B cell (primary cell): ENCODE results near the gene RAB41. TPM values are rescaled to one million over a fixed set of nuclear protein-coding genes. Genes with fewer than 3 reads are reported as not detected.
"Not testable (repeated sequence)": the region's sequence is repeated elsewhere in the genome, so short reads cannot be mapped to it uniquely, and the experiment has no call there.

Source experiments
- ATAC-seq: fragments of 200-7000 bp; cut with Tn5 transposase; one replicate; pipeline ENCODE4 v1.10.0; 2021; ENCODE audit warnings: low read depth, mild to moderate bottlenecking, moderate number of reproducible peaks, moderate library complexity
- CTCF ChIA-PET: fragments of 350-600 bp; sonication (Branson Sonifier 250); formaldehyde crosslinking; loops from one replicate; lab custom pipeline; 2021; ENCODE audit warnings: antibody characterized with exemption, inconsistent platforms; lab: Charles Lee
- POLR2A ChIA-PET: fragments of 350-600 bp; sonication (Branson Sonifier 250); formaldehyde crosslinking; loops from one replicate; lab custom pipeline; 2021; ENCODE audit warnings: antibody characterized with exemption; lab: Charles Lee
- DNase-seq: peaks from one replicate; pipeline ENCODE4 v3.0.0; 2013
- H2AFZ ChIP-seq: 2 replicates; pipeline ENCODE4 v1.6.1; 2012; ENCODE audit warnings: mild to moderate bottlenecking, low read depth, low read length; ENCODE audit not compliant: insufficient read depth, poor library complexity, severe bottlenecking
- H3K27ac ChIP-seq, 2 donors: 1 replicate in 1 of 2; 2 replicates in 1 of 2; pipeline ENCODE4 v1.5.1; 2012 to 2013; ENCODE audit warnings: low read length in 2 of 2, mild to moderate bottlenecking in 2 of 2, moderate library complexity in 1 of 2
- H3K27me3 ChIP-seq, 4 experiments: fragments of 200-600 bp in 1 of 4; sonication (generic) in 1 of 4; replicated peaks in 1 of 4; 1 replicate in 2 of 4; 2 replicates in 2 of 4; pipeline versions ENCODE4 v1.6.1 to v1.7.0; 2013 to 2016; ENCODE audit warnings: low read length in 3 of 4, mild to moderate bottlenecking in 2 of 4, mixed read lengths in 1 of 4, moderate library complexity in 1 of 4; ENCODE audit not compliant: insufficient read depth in 4 of 4, control insufficient read depth in 3 of 4; ENCODE audit errors: control extremely low read depth in 1 of 4
- H3K36me3 ChIP-seq, 2 experiments: replicated peaks in 1 of 2; 1 replicate in 1 of 2; 2 replicates in 1 of 2; pipeline versions ENCODE4 v1.6.1 to v1.7.1; 2013; ENCODE audit warnings: low read length in 1 of 2; ENCODE audit not compliant: insufficient read depth in 2 of 2, control insufficient read depth in 1 of 2; ENCODE audit errors: control extremely low read depth in 1 of 2, extremely low read depth in 1 of 2
- H3K4me1 ChIP-seq, 2 donors: fragments of 200-600 bp in 1 of 2; sonication (generic) in 1 of 2; 1 replicate in 1 of 2; 2 replicates in 1 of 2; pipeline versions ENCODE4 v1.5.1 to v1.6.1; 2013 to 2017; ENCODE audit warnings: low read length in 2 of 2; ENCODE audit not compliant: control insufficient read depth in 2 of 2, insufficient read depth in 2 of 2
- H3K4me2 ChIP-seq: replicated peaks from 2 replicates; pipeline ENCODE3; 2012; ENCODE audit warnings: mild to moderate bottlenecking, low read depth, low read length; ENCODE audit not compliant: poor library complexity, severe bottlenecking
- H3K4me3 ChIP-seq, 5 experiments: fragments of 200-600 bp in 1 of 5; sonication (generic) in 1 of 5; 1 replicate in 3 of 5; 2 replicates in 2 of 5; pipeline versions ENCODE4 v1.5.1 to v1.7.0; 2011 to 2016; ENCODE audit warnings: low read length in 4 of 5, mild to moderate bottlenecking in 4 of 5, low read depth in 2 of 5, control low read depth in 1 of 5, moderate library complexity in 1 of 5; ENCODE audit not compliant: insufficient read depth in 1 of 5; ENCODE audit errors: control extremely low read depth in 1 of 5, extremely low read depth in 1 of 5
- H3K79me2 ChIP-seq: fragments of 200-600 bp; sonication (generic); one replicate; pipeline ENCODE4 v1.6.0; 2016; ENCODE audit warnings: low read length; ENCODE audit not compliant: control insufficient read depth, insufficient read depth
- H3K9ac ChIP-seq: fragments of 200-600 bp; sonication (generic); 2 replicates; pipeline ENCODE4 v1.6.1; 2017; ENCODE audit warnings: mild to moderate bottlenecking, low read length, moderate library complexity
- H3K9me3 ChIP-seq, 3 donors: one replicate each; pipeline versions ENCODE4 v1.6.1 to v1.7.1; 2013; ENCODE audit warnings: low read length in 2 of 3; ENCODE audit not compliant: control insufficient read depth in 2 of 3, insufficient read depth in 1 of 3; ENCODE audit errors: control extremely low read depth in 1 of 3
- H4K20me1 ChIP-seq: 2 replicates; pipeline ENCODE4 v1.6.0; 2012; ENCODE audit warnings: mild to moderate bottlenecking, low read length; ENCODE audit not compliant: insufficient read depth, control insufficient read depth, poor library complexity, severe bottlenecking
- H3K27ac Mint-ChIP-seq: one replicate; pipeline ENCODE4 v1.8.0; 2021; ENCODE audit warnings: mixed read lengths
- H3K27me3 Mint-ChIP-seq: one replicate; pipeline ENCODE4 v1.8.0; 2021; ENCODE audit warnings: mixed read lengths
- H3K4me1 Mint-ChIP-seq: one replicate; pipeline ENCODE4 v1.8.0; 2021; ENCODE audit warnings: mixed read lengths
- H3K4me3 Mint-ChIP-seq: one replicate; pipeline ENCODE4 v1.8.0; 2021; ENCODE audit warnings: mixed read lengths
- H3K9me3 Mint-ChIP-seq: one replicate; pipeline ENCODE4 v1.8.0; 2022; ENCODE audit warnings: mixed read lengths; ENCODE audit not compliant: insufficient read depth
- EZH2 ChIP-seq: IDR thresholded peaks from 2 replicates; pipeline ENCODE4 v1.6.1; 2012; ENCODE audit warnings: borderline replicate concordance, low read depth, mild to moderate bottlenecking, moderate library complexity, low read length; ENCODE audit not compliant: insufficient read depth, poor library complexity, severe bottlenecking
- WGBS: methylation state at CpG from one replicate; pipeline ENCODE4 v1.1.5; 2013; ENCODE audit warnings: missing lambda C conversion rate; ENCODE audit not compliant: insufficient coverage; 5-methylcytosine and 5-hydroxymethylcytosine counted together
- intact Hi-C: fragments of 100-400 bp; cut with micrococcal nuclease; formaldehyde crosslinking; loops from one replicate; pipeline ENCODE4 v1.10.0; 2022
- polyA plus RNA-seq: library from polyadenylated mRNA; depleted of rRNA; stranded (reverse); fragments of >200 nt; gene quantifications from 2 replicates; pipeline ENCODE4 v1.2.3, GENCODE V29; 2012
- total RNA-seq, 2 donors: library from RNA; stranded (reverse); fragments of 120-200 nt in 1 of 2; gene quantifications; 1 replicate in 1 of 2; 2 replicates in 1 of 2; pipeline versions ENCODE4 v1.2.3 to v1.2.4, GENCODE V29; 2013 to 2022
- TF ChIP-seq, protein P1 (sequence below): fragments of 200-600 bp; IDR thresholded peaks from one replicate; pipeline ENCODE4 v1.8.0; 2022; ENCODE audit warnings: antibody characterized with exemption, mild to moderate bottlenecking

Gene RAB41
- total and polyA plus RNA-seq, 2 donors (not counting 1 experiment from before 2014, with no cell fraction given): not detected

DNA sequence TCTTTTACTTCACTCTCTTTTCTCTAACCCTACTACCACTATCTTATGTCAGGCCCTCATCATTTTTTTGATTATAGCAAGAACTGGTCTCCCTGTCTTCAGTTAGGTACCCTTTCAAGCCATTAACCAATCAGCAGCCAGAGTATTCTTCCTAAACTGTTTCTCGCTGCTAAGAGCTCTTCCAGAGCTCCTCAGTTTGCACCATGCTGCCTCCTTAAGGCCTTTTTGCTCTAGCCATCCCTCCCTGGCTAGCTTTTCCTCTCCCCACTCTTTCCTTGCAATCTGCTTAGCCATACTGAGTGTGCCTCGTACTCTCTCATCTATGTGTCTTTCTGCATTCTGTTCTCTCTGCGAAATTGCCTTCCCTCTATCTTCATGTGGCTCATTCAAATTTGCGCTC, 40.8 kb downstream of the RAB41 start:
- Histone ChIP-seq H4K20me1 (no peaks in the 10 kb centered on the region), H3K36me3 (no peaks in the 10 kb centered on the region), H3K79me2 (no peaks in the 10 kb centered on the region), H3K4me2 (no peak overlapping the region), H3K9me3 (no peaks in the 10 kb centered on the region), H3K4me3 (no peak overlapping the region), H2AFZ (no peak overlapping the region), H3K4me1 (no peaks in the 10 kb centered on the region), H3K27ac (no peak overlapping the region), H3K27me3 (no peaks in the 10 kb centered on the region), H3K9ac (no peak overlapping the region)
- TF ChIP-seq EZH2: no peak
- TF ChIP-seq, protein P1, sequence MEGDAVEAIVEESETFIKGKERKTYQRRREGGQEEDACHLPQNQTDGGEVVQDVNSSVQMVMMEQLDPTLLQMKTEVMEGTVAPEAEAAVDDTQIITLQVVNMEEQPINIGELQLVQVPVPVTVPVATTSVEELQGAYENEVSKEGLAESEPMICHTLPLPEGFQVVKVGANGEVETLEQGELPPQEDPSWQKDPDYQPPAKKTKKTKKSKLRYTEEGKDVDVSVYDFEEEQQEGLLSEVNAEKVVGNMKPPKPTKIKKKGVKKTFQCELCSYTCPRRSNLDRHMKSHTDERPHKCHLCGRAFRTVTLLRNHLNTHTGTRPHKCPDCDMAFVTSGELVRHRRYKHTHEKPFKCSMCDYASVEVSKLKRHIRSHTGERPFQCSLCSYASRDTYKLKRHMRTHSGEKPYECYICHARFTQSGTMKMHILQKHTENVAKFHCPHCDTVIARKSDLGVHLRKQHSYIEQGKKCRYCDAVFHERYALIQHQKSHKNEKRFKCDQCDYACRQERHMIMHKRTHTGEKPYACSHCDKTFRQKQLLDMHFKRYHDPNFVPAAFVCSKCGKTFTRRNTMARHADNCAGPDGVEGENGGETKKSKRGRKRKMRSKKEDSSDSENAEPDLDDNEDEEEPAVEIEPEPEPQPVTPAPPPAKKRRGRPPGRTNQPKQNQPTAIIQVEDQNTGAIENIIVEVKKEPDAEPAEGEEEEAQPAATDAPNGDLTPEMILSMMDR: no peak
- H3K4me3 Mint-ChIP-seq: no peak overlapping the region
- ChIA-PET POLR2A (no interaction called here), CTCF (no interaction called here)
- no peaks in the 10 kb centered on the region for H3K4me1 Mint-ChIP-seq
- DNase-seq (no peak), ATAC-seq (no peak)
- no peaks in the 10 kb centered on the region for H3K9me3 Mint-ChIP-seq
- H3K27me3 Mint-ChIP-seq: no peaks in the 10 kb centered on the region
- 100% methylated on average over 4 of the region's 4 CpGs for WGBS
- H3K27ac Mint-ChIP-seq: no peak overlapping the region
- intact Hi-C loops: no loop called here

DNA sequence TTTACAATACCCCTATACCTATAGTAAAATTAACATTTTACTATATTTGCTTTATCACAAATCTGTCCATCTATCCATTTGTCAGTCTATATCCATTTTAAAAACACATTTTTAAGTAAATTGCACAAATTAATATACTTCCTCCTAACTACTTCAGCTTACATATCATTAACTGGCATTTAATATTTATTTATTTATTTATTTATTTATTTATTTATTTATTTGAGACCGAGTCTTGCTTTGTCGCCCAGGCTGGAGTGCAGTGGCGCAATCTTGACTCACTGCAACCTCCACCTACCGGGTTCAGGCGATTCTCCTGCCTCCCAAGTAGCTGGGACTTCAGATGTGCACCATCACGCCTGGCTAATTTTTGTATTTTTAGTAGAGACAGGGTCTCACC, 41.7 kb downstream of the RAB41 start:
- H3K27ac Mint-ChIP-seq, H3K36me3 ChIP-seq, CTCF ChIA-PET, H2AFZ ChIP-seq, ATAC-seq, H3K4me3 ChIP-seq, H3K4me3 Mint-ChIP-seq, H4K20me1 ChIP-seq, intact Hi-C loops, H3K27me3 Mint-ChIP-seq, H3K4me2 ChIP-seq, H3K4me1 Mint-ChIP-seq, DNase-seq, H3K9me3 ChIP-seq, POLR2A ChIA-PET, H3K27ac ChIP-seq, H3K9me3 Mint-ChIP-seq, H3K9ac ChIP-seq, H3K27me3 ChIP-seq, H3K4me1 ChIP-seq, H3K79me2 ChIP-seq: not testable (repeated sequence)
- WGBS: no CpG with 5 or more reads among the region's 6 CpGs
